Endothelial cell of umbilical vein (primary cell): ENCODE data around the gene HAT1.

Experiments
- CTCF ChIP-seq, 2 donors: IDR thresholded peaks; 1 replicate in 1 of 2; 2 replicates in 1 of 2; pipeline ENCODE4 v1.5.1; 2011; ENCODE audit warnings: low read length in 2 of 2, mild to moderate bottlenecking in 2 of 2, moderate library complexity in 2 of 2, control low read depth in 1 of 2, inconsistent platforms in 1 of 2, low read depth in 1 of 2; ENCODE audit not compliant: insufficient read depth in 1 of 2; ENCODE audit errors: extremely low read depth in 1 of 2
- EZH2 ChIP-seq: IDR thresholded peaks from 2 replicates; pipeline ENCODE4 v1.6.1; 2012; ENCODE audit warnings: borderline replicate concordance, low read depth, mild to moderate bottlenecking, moderate library complexity, low read length, inconsistent platforms; ENCODE audit not compliant: severe bottlenecking
- POLR2AphosphoS5 ChIP-seq: IDR thresholded peaks from 2 replicates; pipeline ENCODE4 v1.6.1; 2012; ENCODE audit warnings: low read depth, mild to moderate bottlenecking, control low read depth, low read length, moderate library complexity; ENCODE audit not compliant: insufficient read depth

GRCh38 chr2:171874963-171875362, 47.3 kb upstream of the HAT1 start:
- no peak for TF ChIP-seq POLR2AphosphoS5
- TF ChIP-seq CTCF (IDR thresholded peaks at IDR 0.05; ENCODE audit: extremely low read depth in 1 of 2, insufficient read depth in 1 of 2, low read depth in 1 of 2, low read length in 2 of 2): no peak
- TF ChIP-seq EZH2: no peak
